Measurements from ENCODE around the gene HHAT.

DNA sequence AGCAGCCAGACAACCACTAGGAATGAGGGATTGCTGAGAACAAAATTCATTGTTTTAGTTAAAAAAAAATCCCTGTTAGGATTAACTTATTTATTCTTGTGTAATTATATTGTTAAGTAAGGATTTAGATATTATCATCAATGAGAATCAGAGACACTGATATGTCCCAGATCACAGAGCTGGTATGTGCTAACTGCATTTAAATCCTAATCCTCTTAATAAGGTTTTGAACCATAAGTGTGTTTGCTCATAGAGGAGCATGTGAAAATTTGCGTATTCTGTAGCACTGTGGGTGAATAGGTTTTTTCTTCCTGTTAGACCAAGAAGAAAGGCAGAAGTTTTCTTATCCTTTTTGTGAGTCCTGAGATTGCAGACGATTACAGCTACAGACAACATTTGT is 147.1 kb downstream of the HHAT start:
- TF ChIP-seq CTCF (IDR thresholded peaks at IDR 0.05) (no peak), POLR2AphosphoS5 (IDR thresholded peaks at IDR 0.05) (no peak)
